T1000 (cell line): ENCODE measurements around the gene SUPT5H.
"Not testable (repeated sequence)": the region's sequence is repeated elsewhere in the genome, so short reads cannot be mapped to it uniquely, and the experiment has no call there.

Experiments
- DNase-seq: peaks from one replicate; lab custom pipeline; 2025; ENCODE audit warnings: mixed read lengths; lab: John Stamatoyannopoulos, UW

The SUPT5H gene

DNA sequence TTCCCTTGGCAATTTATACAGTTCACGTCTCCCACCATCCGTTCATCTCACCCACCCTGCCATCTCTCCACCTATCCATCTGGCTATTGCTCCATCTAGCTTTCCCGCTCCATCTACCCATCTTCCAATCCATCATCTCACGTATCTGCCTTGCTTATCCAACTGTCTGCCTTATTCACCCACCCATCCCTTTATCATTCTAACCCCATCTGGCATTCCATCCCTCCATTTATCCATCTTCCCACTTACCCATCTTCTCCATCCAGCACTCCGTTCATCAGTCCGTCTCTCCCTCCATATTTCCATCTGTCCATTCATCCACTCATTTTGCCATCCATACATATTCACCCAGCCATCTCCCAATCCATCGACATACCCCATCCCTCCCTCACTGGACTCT, 19.6 kb upstream of the SUPT5H start:
- DNase-seq: no peak

DNA sequence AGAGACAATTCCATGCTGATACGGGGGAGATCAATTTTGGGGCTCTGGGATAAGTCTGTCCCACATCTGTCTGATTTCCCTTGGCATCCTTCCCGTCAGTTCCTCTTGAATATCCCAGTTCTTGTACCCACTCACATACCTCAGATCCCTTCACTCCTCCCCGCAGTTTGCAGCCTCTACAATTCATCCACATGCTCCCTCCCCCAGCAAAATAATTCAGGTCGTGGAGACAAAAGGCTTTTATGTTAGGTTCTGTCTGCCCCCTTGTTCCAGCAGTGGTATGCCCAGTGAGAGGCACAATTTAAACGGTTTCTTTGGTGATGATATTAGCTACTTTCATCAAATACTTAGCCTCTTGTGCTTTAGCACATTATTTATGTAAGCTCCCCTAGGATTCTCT, 19.2 kb upstream of the SUPT5H start:
- DNase-seq: no peak

- DNase-seq: no peak
These were observed 17.7 kb upstream of the SUPT5H start for GRCh38 chr19:39427707-39428106.

GRCh38 chr19:39428283-39429112, 16.9 kb upstream of the SUPT5H start:
- peak; percentile 30 for DNase-seq

- DNase-seq: peak; percentile 69
These were observed 14.4 kb upstream of the SUPT5H start for GRCh38 chr19:39430675-39431593.

GRCh38 chr19:39432677-39433025, 12.7 kb upstream of the SUPT5H start:
- no peak for DNase-seq

- no peak for DNase-seq
These were observed 11.8 kb upstream of the SUPT5H start for GRCh38 chr19:39433480-39434079.

- DNase-seq: no peak
These were observed 11.0 kb upstream of the SUPT5H start for GRCh38 chr19:39434123-39435076.

- DNase-seq: peak; percentile 97
These were observed 9.7 kb upstream of the SUPT5H start, which contains the start of gene RPS16 for GRCh38 chr19:39435499-39436349. TSS of gene RPS16 (minus strand) at chr19:39435949. CDS start at chr19:39435895, 54 bp downstream.

- no peak for DNase-seq
These were observed 9.0 kb upstream of the SUPT5H start for GRCh38 chr19:39436350-39436716.

DNA sequence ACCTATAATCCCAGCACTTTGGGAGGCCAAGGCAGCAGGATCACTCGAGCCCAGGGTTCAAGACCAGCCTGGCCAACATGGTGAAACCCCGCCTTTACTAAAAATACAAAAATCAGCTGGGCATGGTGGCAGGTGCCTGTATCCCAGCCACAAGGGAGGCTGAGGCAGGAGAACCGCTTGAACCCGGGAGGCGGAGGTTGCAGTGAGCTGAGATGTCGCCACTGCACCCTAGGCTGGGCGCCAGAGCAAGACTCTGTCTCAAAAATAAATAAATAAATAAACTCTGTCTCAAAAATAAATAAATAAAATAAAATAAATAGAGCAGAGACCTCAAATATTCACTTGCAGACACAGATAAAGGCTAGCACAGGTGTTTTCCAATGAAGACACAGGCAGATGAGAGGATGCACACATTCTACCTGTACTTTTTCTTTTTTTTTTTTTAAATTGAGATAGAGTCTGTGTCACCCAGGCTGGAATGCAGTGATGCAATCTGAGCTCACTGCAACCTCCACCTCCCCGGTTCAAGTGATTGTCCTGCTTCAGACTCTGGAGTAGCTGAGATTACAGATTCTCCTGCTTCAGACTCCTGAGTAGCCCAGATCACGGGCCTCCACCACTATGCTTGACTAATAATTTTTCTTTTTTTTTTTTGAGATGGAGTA, 7.0 kb upstream of the SUPT5H start:
- no peak for DNase-seq

GRCh38 chr19:39444598-39445195, 685 bp upstream of the SUPT5H start:
- no peak for DNase-seq

DNA sequence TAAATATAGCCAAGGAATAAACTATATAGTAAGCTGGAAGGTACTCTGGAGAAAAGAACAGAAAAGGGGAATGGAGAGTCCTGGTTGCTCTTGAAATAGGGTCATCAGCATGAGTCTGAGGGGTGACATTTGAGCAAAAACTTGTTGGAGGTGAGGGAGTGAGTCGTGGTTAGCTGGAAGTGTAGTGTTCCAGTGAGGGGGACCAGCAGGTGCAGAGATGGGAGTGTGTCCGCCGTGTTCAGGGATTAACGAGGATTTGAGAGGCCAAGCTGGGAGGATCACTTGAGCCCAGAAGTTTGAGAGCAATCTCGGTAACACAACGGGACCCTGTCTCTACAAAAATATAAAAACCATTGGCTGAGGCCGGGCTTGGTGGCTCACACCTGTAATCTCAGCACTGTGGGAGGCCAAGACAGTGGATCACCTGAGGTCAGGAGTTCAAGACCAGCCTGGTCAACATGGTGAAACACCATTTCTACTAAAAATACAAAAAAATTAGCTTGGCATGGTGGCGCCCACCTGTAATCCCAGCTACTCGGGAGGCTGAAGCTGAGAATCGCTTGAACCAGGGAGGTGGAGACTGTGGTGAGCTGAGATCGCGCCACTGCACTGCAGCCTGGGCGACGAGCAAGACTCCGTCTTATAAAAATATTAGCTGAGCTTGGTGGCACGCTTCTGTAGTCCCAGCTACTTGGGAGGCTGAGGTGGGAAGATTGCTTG, 1.1 kb downstream of the SUPT5H start:
- no peak for DNase-seq

GRCh38 chr19:39448271-39448670, 2.9 kb downstream of the SUPT5H start:
- DNase-seq: no peak

- DNase-seq: no peak
These were observed 3.9 kb downstream of the SUPT5H start for GRCh38 chr19:39449116-39449797.

- DNase-seq: not testable (repeated sequence)
These were observed 5.9 kb downstream of the SUPT5H start for GRCh38 chr19:39451257-39451656.

DNA sequence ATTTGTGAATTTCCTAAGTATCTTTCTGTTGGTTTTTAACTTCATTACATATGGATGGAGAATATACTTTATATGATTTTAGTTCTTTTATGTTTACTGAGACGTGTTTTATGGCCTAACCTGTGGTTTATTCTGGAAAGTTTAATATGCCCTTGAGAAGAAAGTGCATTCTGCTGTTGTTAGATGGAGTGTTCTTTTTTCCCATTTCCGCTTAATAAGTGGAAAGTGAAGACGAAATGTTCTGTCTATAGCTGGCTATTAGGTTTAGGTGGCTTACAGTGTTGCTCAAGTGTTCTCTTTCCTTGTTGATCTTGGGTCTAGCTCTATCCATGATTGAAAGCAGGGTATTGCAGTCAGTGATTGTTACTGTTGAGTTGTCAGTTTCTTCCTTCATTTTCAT, 18.0 kb downstream of the SUPT5H start:
- no peak for DNase-seq
